Right lobe of liver (tissue), 4 donors: ENCODE measurements around the gene UNC5C.

ENCODE experiments used
- CTCF ChIP-seq, 4 donors: fragments of 200-600 bp in 3 of 4; fragments of 450-650 bp in 1 of 4; IDR thresholded peaks; one replicate each; pipeline versions ENCODE4 v1.5.1 to v1.8.0; 2016 to 2022; ENCODE audit warnings: antibody characterized with exemption in 4 of 4, mild to moderate bottlenecking in 2 of 4
- POLR2A ChIP-seq: fragments of 450-650 bp; IDR thresholded peaks from one replicate; pipeline ENCODE4 v1.6.1; 2017; ENCODE audit warnings: antibody characterized with exemption, mild to moderate bottlenecking
- donor health status: DM: no; HTN: no; CAD: no.
- donor health status: DM: no; HTN: no; CAD: no.
- donor health status: DM: no; HTN: yes; CAD: no.

GRCh38 chr4:95362906-95363558 lies 185.7 kb downstream of the UNC5C start:
- TF ChIP-seq CTCF (IDR thresholded peaks at IDR 0.05) (no peak), POLR2A (no peak)
